Activated naive CD4-positive, alpha-beta T cell (primary cell): ENCODE results near the gene ATP11C.
"Not testable (repeated sequence)": the region's sequence is repeated elsewhere in the genome, so short reads cannot be mapped to it uniquely, and the experiment has no call there.

ENCODE experiments used
- DNase-seq, 4 experiments: peaks; one replicate each; lab custom pipeline; 2025; lab: John Stamatoyannopoulos, UW

ATP11C gene

DNA sequence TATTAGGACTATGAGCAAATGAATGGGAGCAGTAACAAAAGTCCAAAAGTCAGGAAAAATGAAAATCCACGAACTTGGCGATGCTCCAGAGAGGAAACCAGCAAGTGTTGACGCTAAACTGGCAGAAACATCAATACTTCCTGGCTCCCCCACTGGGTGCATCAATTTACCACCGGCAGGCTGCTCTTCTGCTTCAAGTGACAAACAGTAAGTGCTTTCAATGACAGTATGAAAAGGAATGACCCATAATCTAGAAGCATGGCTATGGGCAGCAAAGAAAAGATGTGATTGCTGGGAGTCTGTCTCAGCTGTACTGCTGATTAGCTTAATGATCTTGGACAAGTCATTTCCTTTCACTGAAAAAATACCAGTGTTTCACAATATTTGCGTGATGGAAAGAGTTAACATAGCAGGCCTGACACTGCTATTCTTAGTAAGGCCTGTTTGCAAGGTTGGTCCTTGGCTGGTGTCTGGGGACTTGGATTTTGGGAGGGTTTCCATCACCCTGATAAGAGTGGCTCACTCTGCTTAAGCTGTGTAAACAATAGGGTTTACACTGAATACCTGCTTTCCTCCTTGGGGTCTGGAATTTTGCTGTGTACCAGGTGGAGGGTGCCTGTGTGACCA lies 8.7 kb downstream of the ATP11C start:
- no peak for DNase-seq

DNA sequence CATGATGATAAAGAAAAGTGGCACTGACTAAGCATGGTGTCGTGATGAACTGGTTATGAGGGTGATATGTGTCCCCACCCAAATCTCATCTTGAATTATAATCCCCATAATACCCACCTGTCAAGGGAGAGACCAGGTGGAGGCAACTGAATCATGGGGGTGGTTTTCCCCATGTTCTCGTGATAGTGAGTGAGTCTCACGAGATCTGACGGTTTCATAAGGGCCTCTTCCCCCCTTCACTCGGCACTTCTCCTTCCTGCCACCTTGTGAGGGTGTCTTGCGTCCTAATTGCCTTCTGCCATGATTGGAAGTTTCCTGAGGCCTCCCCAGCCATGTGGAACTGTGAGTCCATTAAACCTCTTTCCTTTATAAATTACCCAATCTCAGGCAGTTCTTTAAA lies 11.7 kb downstream of the ATP11C start:
- not testable (repeated sequence) for DNase-seq

DNA sequence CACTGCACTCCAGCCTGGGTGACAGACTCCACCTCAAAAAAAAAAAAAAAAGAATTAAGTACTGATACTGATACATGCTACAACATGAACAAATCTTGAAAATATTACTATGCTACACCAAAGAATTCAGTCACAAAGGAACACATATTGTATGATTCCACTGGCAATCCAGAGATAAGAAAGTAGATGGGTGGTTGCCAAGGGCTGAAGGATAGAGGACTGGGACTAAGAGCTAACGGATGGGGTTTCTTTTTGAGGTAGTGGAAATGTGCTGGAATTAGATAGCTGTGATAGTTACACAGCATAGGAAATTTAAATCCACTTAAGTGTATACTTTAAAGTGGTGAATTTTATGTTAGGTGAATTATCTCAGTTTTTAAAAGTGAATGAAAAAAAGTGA lies 12.5 kb downstream of the ATP11C start:
- no peak for DNase-seq

DNA sequence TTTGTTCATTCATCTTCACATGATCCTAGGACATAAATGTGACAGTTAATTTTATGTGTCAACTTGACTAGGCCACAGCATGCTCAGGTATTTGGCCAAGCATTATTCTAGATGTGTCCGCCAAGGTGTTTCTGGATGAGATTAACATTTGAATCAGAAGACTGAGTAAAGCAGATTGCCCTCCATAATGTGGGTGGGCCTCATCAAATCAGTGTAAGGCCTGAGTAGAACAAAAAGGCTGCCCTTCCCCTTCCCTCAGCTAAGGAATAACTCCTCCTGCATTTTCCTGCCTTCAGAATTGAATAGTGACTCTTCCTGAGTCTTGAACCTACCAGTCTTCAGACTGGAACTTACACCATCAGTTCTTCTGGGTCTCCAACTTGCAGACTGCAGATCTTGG lies 18.4 kb downstream of the ATP11C start:
- DNase-seq: no peak

DNA sequence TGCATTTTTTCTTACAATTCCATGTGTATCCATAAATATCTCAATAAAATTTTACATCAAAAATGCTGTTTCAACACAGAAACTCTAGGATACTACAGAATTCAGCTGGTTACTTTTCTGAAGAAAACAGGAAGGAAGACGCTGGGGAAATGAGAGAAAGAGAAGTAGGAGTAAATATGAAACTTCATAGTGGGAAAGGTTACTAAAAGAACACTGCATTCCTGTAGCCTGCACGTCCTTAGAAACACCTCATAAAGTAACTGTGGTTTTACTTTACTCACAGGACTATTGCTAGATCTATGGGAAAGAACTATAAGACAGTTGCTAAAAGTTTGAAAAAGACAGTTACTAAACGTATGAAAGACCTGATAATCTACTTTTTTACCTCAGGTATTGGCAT lies 23.1 kb downstream of the ATP11C start:
- DNase-seq: no peak

DNA sequence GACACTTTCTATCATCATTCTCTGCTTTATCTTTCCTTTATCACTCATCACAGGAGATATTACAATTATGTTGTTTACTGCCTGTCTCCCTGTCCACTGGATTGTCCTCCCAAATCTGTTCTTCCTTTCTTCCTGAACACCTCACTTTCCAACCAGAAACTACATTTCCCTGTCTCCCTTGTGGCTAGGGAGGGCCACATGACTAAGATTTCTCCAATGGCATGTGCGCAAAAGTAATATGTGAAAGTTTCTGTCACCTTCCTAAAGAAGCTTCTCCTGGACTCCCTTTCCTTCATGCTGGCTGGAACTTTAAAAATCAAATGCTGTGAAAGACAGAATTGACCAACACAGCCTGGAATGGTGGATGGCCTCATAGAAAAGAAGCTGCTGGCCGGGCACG lies 25.8 kb downstream of the ATP11C start:
- DNase-seq: no peak

DNA sequence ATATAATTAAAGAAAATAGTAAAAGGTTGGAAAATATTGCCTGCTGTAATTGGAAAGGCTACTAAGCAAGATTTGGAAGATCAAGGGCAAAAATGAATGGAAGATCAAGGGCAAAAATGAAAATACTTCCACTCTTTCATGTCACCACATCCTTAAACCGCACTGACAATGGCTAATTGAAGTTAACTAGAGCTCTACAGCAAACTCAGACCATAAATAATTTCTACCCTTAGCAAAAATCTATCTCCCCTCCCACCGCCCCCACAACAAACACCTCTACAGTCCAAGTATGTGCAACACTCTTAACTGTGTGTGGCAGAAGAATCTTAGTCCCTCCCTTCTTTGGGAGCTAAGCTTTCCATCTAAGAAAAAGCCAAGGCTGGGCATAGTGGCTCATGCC lies 27.1 kb downstream of the ATP11C start:
- no peak for DNase-seq

DNA sequence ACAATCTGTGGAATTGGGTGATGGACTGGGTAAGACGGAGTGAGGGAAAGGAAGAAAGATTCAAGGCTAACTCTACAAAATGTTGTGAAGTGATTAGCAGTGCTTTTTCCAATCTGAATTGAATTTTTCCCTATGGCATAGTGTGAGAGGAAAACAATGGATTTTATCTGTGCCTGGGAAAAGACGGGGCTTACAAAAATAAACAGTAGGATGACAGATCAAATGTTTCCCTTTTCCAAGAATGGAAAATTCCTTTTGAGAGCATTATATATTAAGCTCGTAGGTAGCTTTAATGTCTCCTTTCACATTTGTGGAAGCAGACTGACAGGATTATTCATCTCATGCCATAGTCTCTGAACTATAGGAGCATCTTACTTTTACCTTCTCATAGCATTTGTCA lies 27.8 kb downstream of the ATP11C start:
- no peak for DNase-seq

DNA sequence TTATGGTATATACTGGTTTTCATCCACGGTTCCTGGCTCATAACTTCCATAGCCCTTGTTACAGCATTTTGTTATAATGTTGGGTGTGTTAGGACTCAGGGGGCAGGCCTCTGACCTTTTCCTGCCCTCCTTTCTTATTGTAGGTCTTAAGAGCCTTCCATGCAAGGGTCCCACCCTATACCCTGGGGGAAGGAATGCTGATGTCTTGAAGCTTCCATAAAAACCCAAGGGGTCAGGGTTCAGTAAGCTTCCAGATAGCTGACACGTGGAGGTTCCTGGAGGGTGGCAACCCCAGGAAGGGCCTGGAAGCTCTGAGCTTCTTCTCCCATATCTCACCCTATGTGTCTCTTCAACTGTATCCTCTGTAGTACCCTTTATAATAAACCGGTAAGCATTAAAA lies 29.6 kb downstream of the ATP11C start:
- DNase-seq: no peak

DNA sequence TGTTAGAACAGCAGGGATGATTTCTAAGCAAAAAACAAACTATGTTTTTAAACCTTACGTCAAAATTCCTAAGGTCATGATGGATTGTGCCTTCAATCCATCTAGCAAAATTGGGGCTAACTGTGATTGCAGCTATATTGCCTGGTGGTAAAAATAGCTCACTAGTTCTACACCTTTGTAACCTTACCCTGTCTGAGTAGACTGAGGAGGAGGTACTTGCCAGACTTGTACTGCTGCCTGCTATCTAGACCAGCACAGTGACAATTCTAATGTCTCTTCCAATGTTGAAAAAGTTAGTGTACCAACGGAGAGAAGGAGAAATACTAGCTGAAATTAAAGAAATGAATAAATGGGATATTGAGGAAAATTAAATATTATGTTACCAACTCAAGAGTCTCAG lies 30.3 kb downstream of the ATP11C start:
- no peak for DNase-seq

DNA sequence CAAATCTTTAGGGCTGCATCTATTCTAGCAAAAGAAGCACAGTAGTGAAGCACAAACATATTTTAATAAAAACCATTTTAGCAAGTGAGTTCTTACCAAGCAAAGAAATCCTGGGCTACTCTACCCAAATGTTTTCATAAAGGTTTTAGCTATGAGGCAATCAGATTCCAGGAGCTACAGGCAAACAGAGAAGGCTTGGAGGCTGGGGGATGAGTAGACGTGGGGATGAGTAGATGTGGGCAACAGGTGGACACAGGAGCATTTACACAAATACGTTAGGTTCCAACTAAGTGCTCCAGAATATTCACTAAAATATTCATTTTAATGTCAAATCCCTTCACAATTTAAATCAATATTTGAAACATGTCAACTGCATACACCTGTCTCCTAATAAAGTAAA lies 34.5 kb downstream of the ATP11C start:
- no peak for DNase-seq

DNA sequence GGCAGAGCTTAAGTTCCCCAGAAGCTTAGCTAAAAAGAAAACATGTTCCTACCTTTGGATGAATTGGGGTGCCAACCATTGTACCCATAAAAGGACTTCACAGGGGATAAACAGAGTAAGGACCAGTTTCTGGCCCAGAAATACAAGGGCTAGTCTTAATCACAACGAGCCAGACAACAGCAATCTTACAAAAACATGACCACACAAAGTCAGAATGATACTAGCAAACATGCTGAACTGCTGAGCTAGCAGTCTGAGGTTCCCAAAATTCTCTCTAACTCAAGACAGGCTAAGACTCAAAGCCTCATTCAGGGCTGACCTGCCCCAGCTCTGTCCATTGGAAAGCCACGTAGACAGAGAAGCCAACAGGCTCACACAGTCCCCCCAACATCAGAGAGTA lies 40.3 kb downstream of the ATP11C start:
- DNase-seq: no peak

DNA sequence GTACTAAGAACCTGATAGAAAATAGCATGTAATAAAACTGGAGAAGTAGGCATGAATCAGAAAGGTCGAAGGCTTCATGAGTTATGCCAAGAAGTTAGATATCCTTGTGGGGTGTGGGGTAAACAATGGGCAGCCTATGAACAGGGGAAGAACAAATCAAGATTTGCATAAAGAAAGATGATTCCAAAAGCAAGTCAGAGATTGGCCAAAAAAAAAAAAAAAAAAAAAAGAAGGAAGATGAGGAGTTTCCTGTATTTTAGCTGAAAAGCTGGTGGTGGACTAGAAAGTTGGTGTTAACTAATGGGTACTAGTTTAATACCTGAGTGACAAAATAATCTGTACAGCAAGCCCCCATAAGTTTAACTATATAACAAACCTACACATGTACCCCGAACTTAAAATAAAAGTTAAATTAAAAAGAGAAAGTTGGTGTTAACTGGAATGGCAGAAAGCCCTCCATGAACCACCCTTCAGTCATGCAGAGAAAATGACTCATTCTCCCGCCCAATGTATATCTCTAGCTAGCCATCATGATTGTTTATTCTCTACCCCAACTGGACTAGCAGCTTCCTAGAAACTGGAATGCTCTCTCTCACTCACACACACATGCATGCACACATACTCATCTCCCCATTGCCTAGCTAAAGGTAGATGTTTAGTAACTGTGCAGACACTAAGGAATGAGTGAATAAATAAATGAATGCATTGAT lies 41.7 kb downstream of the ATP11C start:
- no peak for DNase-seq

DNA sequence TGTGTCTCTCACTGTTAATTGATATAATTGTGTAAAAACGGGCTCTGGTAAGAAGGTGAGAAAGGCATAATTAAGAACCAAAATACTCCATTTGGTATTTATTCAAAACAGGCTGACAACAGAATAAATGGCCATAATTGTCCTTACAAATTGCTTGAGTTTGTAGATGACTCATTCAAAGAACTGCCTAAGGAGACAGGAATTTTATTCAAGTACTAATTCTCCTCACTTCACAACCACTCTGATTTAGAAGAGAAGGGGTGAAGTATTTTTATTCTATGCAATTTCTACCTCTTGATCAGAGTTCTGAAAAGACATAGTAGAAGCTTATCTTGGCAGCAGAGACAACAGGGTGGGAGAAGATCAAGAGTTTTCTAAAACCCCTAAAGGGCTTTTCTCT lies 43.1 kb downstream of the ATP11C start:
- DNase-seq: no peak

DNA sequence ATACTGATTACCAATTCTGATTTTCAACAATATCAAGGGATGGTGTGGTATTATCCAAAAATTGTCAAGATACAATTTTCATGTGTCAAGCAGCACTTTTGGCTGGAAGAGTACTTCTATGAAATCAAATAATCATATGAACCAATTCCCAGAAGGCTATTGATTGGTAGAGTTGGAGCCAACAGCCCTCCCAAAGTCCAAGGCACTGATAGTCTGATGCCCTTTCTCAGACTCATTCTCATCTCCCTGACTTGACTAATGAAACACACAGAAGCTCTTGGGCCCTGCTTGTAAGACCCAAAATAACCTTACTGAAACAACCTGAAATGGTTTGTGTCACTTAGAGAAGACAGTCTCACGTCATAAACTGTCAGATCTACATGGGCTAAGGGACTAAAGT lies 48.9 kb downstream of the ATP11C start:
- no peak for DNase-seq

DNA sequence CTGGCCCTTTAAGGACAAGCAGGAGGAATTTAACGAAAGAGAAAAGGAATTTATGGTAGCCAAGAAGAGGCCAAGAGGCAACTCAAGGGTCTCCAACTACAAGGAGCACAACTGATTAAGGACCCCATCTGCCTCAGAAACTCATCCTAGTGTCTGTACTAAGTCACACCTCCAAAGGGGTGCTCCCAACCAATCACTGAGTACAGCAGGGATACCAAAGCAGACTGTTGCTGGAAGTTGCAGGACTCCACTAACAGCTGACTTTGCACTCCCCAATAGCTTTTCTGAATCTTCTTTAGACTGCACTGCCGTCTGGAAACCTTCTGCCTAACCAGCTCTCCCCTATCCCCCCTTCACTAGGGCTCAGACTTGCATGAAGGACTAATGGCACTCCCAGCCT lies 50.6 kb downstream of the ATP11C start:
- DNase-seq: no peak

DNA sequence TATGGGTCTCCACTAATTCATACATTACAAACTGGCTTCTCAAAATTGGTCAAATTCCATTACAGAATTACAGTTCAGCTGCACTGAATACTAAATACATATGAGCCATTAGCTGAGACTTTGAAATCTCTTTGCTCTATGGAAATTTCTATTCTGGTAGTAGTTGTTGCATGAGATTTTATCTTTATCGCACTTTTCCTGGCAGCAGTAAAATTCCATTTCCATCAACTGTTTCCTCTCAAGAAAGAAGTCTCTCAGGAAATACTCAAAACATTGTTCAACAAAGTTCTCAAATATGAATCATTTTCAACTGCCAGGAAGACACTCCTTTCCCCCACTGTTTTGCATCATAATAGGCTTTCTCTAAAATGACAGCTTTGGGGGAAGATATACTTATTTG lies 51.3 kb downstream of the ATP11C start:
- no peak for DNase-seq

DNA sequence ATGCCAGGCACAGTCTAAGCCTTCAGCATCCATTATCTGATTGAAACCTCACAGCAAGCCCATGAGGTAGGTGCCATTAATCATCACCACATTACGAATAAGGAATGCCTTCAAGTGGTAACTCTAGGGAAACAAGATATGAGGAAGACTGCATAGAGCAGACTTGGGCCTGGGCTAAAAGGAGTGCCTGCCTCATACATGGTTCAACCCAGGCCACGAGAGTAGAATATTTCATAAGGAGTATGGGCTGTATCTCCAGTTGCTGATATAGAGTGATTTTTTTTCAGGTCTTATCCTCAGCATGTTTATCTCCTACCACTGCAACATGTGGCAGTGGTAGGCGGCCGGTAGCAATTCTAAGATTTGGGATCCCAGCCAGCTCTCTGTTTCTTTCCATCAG lies 51.7 kb downstream of the ATP11C start:
- no peak for DNase-seq

DNA sequence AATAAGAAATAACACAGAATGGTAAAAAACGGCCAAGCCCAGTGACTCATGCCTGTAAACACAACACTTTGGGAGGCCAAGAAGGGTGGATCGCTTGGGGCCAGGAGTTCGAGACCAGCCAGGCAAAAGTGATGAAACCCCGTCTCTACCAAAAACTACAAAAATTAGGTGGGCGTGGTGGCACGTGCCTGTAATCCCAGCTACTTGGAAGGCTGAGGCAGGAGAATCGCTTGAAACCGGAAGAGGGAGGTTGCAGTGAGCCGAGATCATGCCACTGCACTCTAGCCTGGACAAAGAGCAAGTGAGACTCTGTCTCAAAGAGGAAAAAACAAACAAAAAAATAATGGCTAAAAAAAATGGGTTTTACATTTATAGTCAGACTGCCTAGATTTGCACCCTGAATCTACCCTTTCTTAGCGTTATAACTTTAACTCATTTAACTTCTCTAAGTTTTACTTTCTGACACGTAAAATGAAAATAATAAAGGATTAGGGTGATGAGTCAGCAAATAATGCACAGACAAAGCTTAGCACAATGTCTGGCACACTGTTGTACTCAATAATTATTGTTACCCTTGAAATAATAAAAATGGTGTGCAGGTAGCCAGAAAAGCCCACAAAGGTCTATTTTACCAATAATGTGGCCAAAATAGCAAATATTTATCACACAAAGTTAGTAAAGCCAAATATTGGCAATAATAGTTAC lies 55.0 kb downstream of the ATP11C start:
- no peak for DNase-seq

DNA sequence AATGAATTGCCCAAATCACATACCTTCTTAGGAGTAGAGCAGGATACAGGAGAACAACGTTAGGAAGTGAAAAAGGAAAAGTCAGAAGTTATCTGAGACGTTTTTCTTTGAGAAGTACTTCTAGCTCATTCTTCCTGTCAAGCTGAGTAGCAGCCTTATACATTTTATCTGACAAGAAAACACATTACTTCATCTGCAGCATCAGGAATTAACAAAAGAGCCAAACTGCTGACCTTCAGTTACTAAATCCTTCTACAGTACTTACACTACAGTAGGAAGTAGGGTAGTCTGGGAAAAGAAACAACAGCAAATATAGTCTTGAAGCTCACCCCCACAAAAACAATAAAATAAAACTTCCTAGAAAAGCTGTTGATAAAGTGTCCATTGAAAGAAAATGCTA lies 57.0 kb downstream of the ATP11C start:
- DNase-seq: no peak

DNA sequence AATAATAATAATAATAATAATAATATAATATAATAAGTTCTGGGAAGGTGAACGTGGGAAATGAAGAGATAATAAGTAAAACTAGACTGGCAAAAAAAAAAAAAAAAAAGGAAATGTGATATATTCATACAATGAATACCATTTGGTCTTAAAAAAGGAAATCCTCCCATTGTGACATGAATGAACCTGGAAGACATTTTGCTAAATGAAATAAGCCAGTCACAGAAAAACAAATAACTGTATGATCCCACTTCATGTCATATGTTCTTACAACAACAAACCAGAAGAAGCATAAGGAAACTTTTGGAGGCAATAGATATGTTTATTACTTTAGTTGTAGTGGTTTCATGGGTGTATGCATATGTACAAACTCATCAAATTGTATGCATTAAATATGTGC lies 63.1 kb downstream of the ATP11C start:
- no peak for DNase-seq

DNA sequence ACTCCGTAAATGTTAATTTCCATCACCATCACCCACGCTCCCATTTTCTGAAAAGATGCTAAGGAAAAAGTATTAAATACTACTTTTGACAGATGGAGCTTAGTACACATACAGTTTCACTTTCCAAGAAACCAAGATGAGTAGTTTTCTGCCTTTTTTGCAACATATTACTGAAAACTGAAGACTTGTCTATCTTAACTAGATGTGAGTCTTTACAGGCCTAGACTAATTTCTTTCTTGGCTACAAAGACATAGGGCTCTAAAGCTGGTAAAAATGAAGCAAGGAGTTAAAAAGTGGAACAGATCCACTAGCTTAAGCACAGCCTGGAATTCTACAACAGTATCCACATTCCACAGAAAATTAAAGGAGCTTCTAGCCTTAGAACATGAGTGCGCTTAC lies 68.2 kb downstream of the ATP11C start:
- no peak for DNase-seq

DNA sequence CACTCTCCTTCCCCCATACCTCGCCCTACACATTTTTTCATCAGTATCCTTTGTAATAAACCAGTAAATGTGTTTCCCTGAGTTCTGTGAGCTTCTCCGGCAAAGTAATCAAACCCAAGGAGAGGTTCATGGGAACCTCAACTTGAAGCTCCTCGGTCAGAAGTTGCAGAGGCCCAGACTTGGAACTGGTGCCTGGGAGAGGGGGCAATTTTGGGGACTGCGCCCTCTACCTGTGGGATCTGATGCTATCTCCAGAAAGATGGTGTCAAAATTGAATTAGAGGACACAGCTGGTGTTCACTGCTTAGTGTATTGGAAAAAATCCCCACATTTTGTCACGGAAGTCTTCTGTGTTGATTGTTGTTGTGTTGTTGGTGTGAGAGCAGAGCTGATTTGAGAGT lies 70.6 kb downstream of the ATP11C start:
- no peak for DNase-seq

DNA sequence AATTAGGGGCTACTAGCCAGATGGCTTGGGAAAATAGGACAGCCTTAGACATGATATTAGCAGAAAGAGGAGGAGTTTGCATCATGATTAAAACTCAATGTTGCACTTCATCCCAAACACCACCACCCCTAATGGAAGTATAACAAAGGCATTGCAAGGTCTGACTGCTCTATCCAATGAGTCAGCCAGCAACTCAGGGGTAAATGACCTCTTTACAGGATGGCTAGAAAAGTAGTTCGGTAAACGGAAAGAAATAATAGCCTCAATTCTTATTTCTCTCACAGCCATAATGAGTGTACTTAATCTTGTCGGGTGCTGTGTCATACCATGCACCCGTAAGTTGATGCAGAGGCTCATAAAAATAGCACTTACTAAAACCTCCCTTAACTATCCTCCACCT lies 76.0 kb downstream of the ATP11C start:
- not testable (repeated sequence) for DNase-seq
